Upper lobe of left lung (tissue), 4 donors: Measurements from ENCODE around the gene FTSJ3.

ENCODE experiments used
- CTCF ChIP-seq, 6 experiments: fragments of 450-650 bp in 4 of 6; fragments of 200-600 bp in 2 of 6; sonication (generic) in 2 of 6; IDR thresholded peaks; one replicate each; pipeline ENCODE4 v1.5.1; 2016 to 2019; ENCODE audit warnings: antibody characterized with exemption in 6 of 6
- EP300 ChIP-seq, 4 donors: sonication (generic); formaldehyde crosslinking; IDR thresholded peaks; one replicate each; pipeline ENCODE4 v1.5.1; 2017; ENCODE audit warnings: antibody characterized with exemption in 4 of 4, control low read depth in 2 of 4

- peak in 1 of 6 experiments; percentile 5 for TF ChIP-seq CTCF (IDR thresholded peaks at IDR 0.05)
- no peak for TF ChIP-seq EP300 (IDR thresholded peaks at IDR 0.05)
Observed at GRCh38 chr17:63827801-63828221, 348 bp upstream of the FTSJ3 start.
